ENCODE measurements around the gene TMEM129. TPM values are rescaled to one million over a fixed set of nuclear protein-coding genes. Genes with fewer than 3 reads are reported as not detected.

The TMEM129 gene
- total RNA-seq, 1 donor from 2014 or later = 20.0 TPM

GRCh38 chr4:1767770-1768366 lies 46.7 kb upstream of the TMEM129 start:
- DNase-seq (ENCODE audit: low read depth) (peak; percentile 41), FAIRE-seq (no peak)
- peak; percentile 63 for TF ChIP-seq CTCF (IDR thresholded peaks at IDR 0.05; ENCODE audit: insufficient read depth, low read length, severe bottlenecking)
- Histone ChIP-seq H3K27me3 (ENCODE audit: control insufficient read depth, insufficient read depth, low read length) (no peaks in the 10 kb centered on the region), H3K36me3 (ENCODE audit: control insufficient read depth, insufficient read depth, low read length) (no peaks in the 10 kb centered on the region), H3K4me3 (ENCODE audit: low read depth, low read length) (peak overlapping the region; percentile 36)

DNA sequence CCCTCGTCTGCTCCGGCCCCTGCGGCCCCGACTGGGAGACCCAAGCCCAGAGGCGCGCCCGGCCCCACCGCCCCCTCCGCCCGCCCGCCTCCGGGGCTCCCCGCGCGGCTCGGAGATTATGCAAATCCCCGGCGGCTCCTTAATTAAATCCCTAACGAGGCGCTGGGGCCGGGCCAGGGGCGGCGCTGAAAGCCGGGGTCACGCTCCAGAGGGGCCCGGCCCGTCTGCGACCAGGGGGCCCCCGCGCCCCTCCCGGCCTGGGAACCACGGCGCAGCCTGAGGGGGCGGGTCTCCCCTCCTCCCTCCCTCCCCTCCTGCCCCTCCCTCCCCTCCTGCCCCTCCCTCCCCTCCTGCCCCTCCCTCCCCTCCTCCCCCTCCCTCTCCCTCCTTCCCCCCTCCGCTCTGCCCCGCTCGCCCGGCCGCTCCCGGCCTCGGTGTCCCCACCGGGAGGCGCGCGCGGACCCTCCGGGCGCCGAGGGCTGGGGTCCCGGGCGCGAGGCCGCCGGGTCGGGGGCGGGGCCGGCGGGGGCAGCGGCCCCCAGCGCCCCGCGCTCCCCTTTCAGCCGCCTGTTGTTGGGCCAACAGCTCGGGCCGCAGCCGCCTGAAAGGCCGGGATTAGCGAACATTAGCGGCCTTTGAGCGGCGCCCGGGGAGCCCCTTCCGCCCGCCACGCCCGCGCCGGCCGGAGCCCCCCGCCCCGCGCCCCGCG lies 46.1 kb upstream of the TMEM129 start:
- no peaks in the 10 kb centered on the region for H3K36me3 ChIP-seq (ENCODE audit: control insufficient read depth, insufficient read depth, low read length)
- DNase-seq (ENCODE audit: low read depth) (no peak), FAIRE-seq (no peak)
- H3K4me3 ChIP-seq (ENCODE audit: low read depth, low read length) = peak overlapping the region; percentile 36
- H3K27me3 ChIP-seq (ENCODE audit: control insufficient read depth, insufficient read depth, low read length) = no peaks in the 10 kb centered on the region
- no peak for TF ChIP-seq CTCF (IDR thresholded peaks at IDR 0.05; ENCODE audit: insufficient read depth, low read length, severe bottlenecking)

- no peak for TF ChIP-seq CTCF (IDR thresholded peaks at IDR 0.05; ENCODE audit: insufficient read depth, low read length, severe bottlenecking)
- Histone ChIP-seq H3K27me3 (ENCODE audit: control insufficient read depth, insufficient read depth, low read length) (no peaks in the 10 kb centered on the region), H3K4me3 (ENCODE audit: low read depth, low read length) (peak overlapping the region; percentile 36), H3K36me3 (ENCODE audit: control insufficient read depth, insufficient read depth, low read length) (no peaks in the 10 kb centered on the region)
- FAIRE-seq = no peak
- DNase-seq (ENCODE audit: low read depth) = no peak
These were observed 45.3 kb upstream of the TMEM129 start for GRCh38 chr4:1766106-1767060.

GRCh38 chr4:1765409-1766072 lies 44.4 kb upstream of the TMEM129 start:
- FAIRE-seq = no peak
- H3K4me3 ChIP-seq (ENCODE audit: low read depth, low read length) = no peak overlapping the region
- no peaks in the 10 kb centered on the region for H3K27me3 ChIP-seq (ENCODE audit: control insufficient read depth, insufficient read depth, low read length)
- no peak for TF ChIP-seq CTCF (IDR thresholded peaks at IDR 0.05; ENCODE audit: insufficient read depth, low read length, severe bottlenecking)
- DNase-seq (ENCODE audit: low read depth) = no peak
- H3K36me3 ChIP-seq (ENCODE audit: control insufficient read depth, insufficient read depth, low read length) = no peaks in the 10 kb centered on the region

GRCh38 chr4:1764670-1765069 lies 43.5 kb upstream of the TMEM129 start:
- H3K27me3 ChIP-seq (ENCODE audit: control insufficient read depth, insufficient read depth, low read length) = no peaks in the 10 kb centered on the region
- H3K4me3 ChIP-seq (ENCODE audit: low read depth, low read length) = no peak overlapping the region
- H3K36me3 ChIP-seq (ENCODE audit: control insufficient read depth, insufficient read depth, low read length) = no peaks in the 10 kb centered on the region
- FAIRE-seq (no peak), DNase-seq (ENCODE audit: low read depth) (no peak)
- TF ChIP-seq CTCF (IDR thresholded peaks at IDR 0.05; ENCODE audit: insufficient read depth, low read length, severe bottlenecking) = no peak
